WTC11 (cell line): ENCODE data around the gene KLF13. TPM values are rescaled to one million over a fixed set of nuclear protein-coding genes. Genes with fewer than 3 reads are reported as not detected.

Experiments
- ATAC-seq: fragments of 200-7000 bp; cut with Tn5 transposase; 2 replicates; pipeline ENCODE4 v1.10.0; 2021; ENCODE audit warnings: mild to moderate bottlenecking, moderate library complexity
- CTCF ChIA-PET: fragments of 300-600 bp; sonication (Branson Sonifier 250); formaldehyde crosslinking; loops from one replicate; lab custom pipeline; 2021; ENCODE audit warnings: antibody characterized with exemption; lab: Charles Lee
- POLR2A ChIA-PET: fragments of 350-600 bp; sonication (Branson Sonifier 250); formaldehyde crosslinking; loops from one replicate; lab custom pipeline; 2021; ENCODE audit warnings: antibody characterized with exemption; lab: Charles Lee
- DNase-seq: peaks from one replicate; pipeline ENCODE4 v3.0.0; 2021; ENCODE audit warnings: low spot score
- H3K27ac Mint-ChIP-seq: 2 replicates; pipeline ENCODE4 v1.8.0; 2021; ENCODE audit warnings: mixed read lengths
- H3K27me3 Mint-ChIP-seq: 2 replicates; pipeline ENCODE4 v1.8.0; 2021; ENCODE audit warnings: low read depth, mild to moderate bottlenecking, moderate library complexity, mixed read lengths
- H3K36me3 Mint-ChIP-seq: 2 replicates; pipeline ENCODE4 v1.8.0; 2021; ENCODE audit warnings: mixed read lengths
- H3K4me1 Mint-ChIP-seq: 2 replicates; pipeline ENCODE4 v1.8.0; 2022; ENCODE audit warnings: mixed read lengths
- H3K4me3 Mint-ChIP-seq: 2 replicates; pipeline ENCODE4 v1.8.0; 2021; ENCODE audit warnings: mild to moderate bottlenecking, moderate library complexity, mixed read lengths
- H3K9me3 Mint-ChIP-seq: 2 replicates; pipeline ENCODE4 v1.8.0; 2021; ENCODE audit warnings: mixed read lengths
- ATF3 ChIP-seq: sonication (generic); formaldehyde crosslinking; conservative IDR thresholded peaks from 2 replicates; pipeline ENCODE4 v1.8.1; 2022; ENCODE audit warnings: mild to moderate bottlenecking, missing genetic modification reagents
- EMX1 ChIP-seq: fragments of 250-450 bp; sonication (Bioruptor Pico); IDR thresholded peaks from 2 replicates; pipeline ENCODE4 v1.8.0; 2021; ENCODE audit warnings: mild to moderate bottlenecking
- FOXK1 ChIP-seq: sonication (generic); formaldehyde crosslinking; IDR thresholded peaks from 2 replicates; pipeline ENCODE4 v1.8.0; 2022; ENCODE audit warnings: mild to moderate bottlenecking, moderate library complexity, missing genetic modification reagents
- GTF2I ChIP-seq: fragments of 250-450 bp; sonication (Bioruptor Pico); conservative IDR thresholded peaks from 2 replicates; pipeline ENCODE4 v1.4.0; 2021; ENCODE audit warnings: mild to moderate bottlenecking
- IRF2 ChIP-seq: sonication (generic); formaldehyde crosslinking; IDR thresholded peaks from 2 replicates; pipeline ENCODE4 v1.8.0; 2022; ENCODE audit warnings: low read depth, missing genetic modification reagents, borderline replicate concordance
- KAT7 ChIP-seq: sonication (generic); formaldehyde crosslinking; IDR thresholded peaks from 2 replicates; pipeline ENCODE4 v1.8.1; 2023; ENCODE audit warnings: missing genetic modification reagents, mild to moderate bottlenecking, borderline replicate concordance
- OVOL2 ChIP-seq: fragments of 250-450 bp; sonication (Bioruptor Pico); IDR thresholded peaks from 2 replicates; pipeline ENCODE4 v1.9.0; 2021; ENCODE audit warnings: mild to moderate bottlenecking, borderline replicate concordance
- PRRX2 ChIP-seq: fragments of 250-450 bp; sonication (Bioruptor Pico); IDR thresholded peaks from 2 replicates; pipeline ENCODE4 v1.8.0; 2021; ENCODE audit warnings: mild to moderate bottlenecking
- RORB ChIP-seq: fragments of 250-450 bp; sonication (Bioruptor Pico); IDR thresholded peaks from 2 replicates; pipeline ENCODE4 v1.9.0; 2021; ENCODE audit warnings: mild to moderate bottlenecking
- SMAD4 ChIP-seq: sonication (generic); formaldehyde crosslinking; IDR thresholded peaks from 2 replicates; pipeline ENCODE4 v1.8.0; 2022; ENCODE audit warnings: mild to moderate bottlenecking, missing genetic modification reagents
- TP53 ChIP-seq: sonication (generic); formaldehyde crosslinking; IDR thresholded peaks from 2 replicates; pipeline ENCODE4 v1.8.1; 2023; ENCODE audit warnings: mild to moderate bottlenecking, missing genetic modification reagents
- ZNF396 ChIP-seq: fragments of 250-450 bp; sonication (Bioruptor Pico); IDR thresholded peaks from 2 replicates; pipeline ENCODE4 v1.8.0; 2021; ENCODE audit warnings: mild to moderate bottlenecking, moderate library complexity, borderline replicate concordance
- ZNF425 ChIP-seq: fragments of 250-450 bp; sonication (Bioruptor Pico); conservative IDR thresholded peaks from 2 replicates; pipeline ENCODE4 v1.9.0; 2021; ENCODE audit warnings: mild to moderate bottlenecking
- ZNF671 ChIP-seq: fragments of 250-450 bp; sonication (Bioruptor Pico); IDR thresholded peaks from 2 replicates; pipeline ENCODE4 v1.8.0; 2021; ENCODE audit warnings: mild to moderate bottlenecking
- total RNA-seq: library from RNA; stranded (reverse); gene quantifications from 3 replicates; pipeline ENCODE4 v1.2.3, GENCODE V29; 2021
- TF ChIP-seq, protein P1 (sequence below): sonication (generic); formaldehyde crosslinking; IDR thresholded peaks from 2 replicates; pipeline ENCODE4 v1.8.1; 2023; ENCODE audit warnings: mild to moderate bottlenecking, missing genetic modification reagents
- TF ChIP-seq, protein P2 (sequence below): sonication (generic); formaldehyde crosslinking; IDR thresholded peaks from 2 replicates; pipeline ENCODE4 v1.8.1; 2022; ENCODE audit warnings: missing genetic modification reagents, borderline replicate concordance
- TF ChIP-seq, protein P3 (sequence below): sonication (generic); formaldehyde crosslinking; IDR thresholded peaks from 2 replicates; pipeline ENCODE4 v1.8.1; 2023; ENCODE audit warnings: mild to moderate bottlenecking, missing genetic modification reagents
- TF ChIP-seq, protein P4 (sequence below): fragments of 250-450 bp; sonication (Bioruptor Pico); IDR thresholded peaks from 2 replicates; pipeline ENCODE4 v1.9.0; 2021; ENCODE audit warnings: mild to moderate bottlenecking

The KLF13 gene
- total RNA-seq, 1 experiment from 2014 or later = 38.1 TPM

DNA sequence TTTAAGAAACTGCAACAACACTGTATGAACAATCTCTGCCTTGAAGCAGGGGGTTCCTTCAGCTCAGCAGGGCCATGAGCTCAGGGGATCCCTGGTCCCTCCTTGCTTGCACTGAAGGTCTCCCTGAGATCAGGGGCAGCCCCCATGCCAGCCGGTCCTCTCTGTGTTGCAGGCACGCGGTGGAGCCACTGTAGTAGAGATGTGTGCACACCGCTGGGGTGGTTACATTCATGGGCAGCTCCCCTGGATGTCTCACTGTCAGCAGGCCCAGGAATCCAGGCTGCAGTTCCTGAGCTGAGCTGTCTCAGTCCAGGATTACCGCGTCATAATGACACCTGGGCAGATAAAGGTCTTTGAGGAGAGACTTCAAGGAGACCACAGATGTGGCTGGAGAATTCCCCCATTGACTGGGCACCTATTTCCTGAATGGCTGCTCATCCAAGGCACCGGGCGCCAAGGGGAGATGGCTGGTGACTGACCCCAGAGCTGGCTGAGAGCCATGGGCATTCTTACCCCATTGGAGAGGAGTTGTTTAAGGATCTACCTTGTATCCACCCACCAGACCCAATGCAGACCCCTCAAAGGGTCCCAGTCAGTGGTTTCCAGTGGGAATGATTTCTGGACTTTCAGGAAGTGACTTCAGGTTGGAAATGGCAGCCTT is 10.4 kb upstream of the KLF13 start (continued):
- TF ChIP-seq, protein P1, sequence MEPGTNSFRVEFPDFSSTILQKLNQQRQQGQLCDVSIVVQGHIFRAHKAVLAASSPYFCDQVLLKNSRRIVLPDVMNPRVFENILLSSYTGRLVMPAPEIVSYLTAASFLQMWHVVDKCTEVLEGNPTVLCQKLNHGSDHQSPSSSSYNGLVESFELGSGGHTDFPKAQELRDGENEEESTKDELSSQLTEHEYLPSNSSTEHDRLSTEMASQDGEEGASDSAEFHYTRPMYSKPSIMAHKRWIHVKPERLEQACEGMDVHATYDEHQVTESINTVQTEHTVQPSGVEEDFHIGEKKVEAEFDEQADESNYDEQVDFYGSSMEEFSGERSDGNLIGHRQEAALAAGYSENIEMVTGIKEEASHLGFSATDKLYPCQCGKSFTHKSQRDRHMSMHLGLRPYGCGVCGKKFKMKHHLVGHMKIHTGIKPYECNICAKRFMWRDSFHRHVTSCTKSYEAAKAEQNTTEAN (CRISPR knock-in tag) = no peak

GRCh38 chr15:31317017-31317416 is 9.6 kb upstream of the KLF13 start:
- Mint-ChIP-seq H3K9me3 (peaks cover 12% of the 10 kb centered on the region), H3K27ac (no peak overlapping the region), H3K4me1 (peaks cover 14% of the 10 kb centered on the region), H3K27me3 (0 out of 2 replicates have a peak, but pooled peaks cover 3% of the 10 kb centered on the region), H3K4me3 (no peak overlapping the region), H3K36me3 (peaks cover 6% of the 10 kb centered on the region; the same call in 1 of the 2 replicates)
- TF ChIP-seq ZNF425 (CRISPR knock-in tag) (no peak), TP53 (CRISPR knock-in tag) (no peak), EMX1 (CRISPR knock-in tag) (no peak)
- TF ChIP-seq, protein P2, sequence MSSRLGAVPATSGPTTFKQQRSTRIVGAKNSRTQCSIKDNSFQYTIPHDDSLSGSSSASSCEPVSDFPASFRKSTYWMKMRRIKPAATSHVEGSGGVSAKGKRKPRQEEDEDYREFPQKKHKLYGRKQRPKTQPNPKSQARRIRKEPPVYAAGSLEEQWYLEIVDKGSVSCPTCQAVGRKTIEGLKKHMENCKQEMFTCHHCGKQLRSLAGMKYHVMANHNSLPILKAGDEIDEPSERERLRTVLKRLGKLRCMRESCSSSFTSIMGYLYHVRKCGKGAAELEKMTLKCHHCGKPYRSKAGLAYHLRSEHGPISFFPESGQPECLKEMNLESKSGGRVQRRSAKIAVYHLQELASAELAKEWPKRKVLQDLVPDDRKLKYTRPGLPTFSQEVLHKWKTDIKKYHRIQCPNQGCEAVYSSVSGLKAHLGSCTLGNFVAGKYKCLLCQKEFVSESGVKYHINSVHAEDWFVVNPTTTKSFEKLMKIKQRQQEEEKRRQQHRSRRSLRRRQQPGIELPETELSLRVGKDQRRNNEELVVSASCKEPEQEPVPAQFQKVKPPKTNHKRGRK (CRISPR knock-in tag) = no peak
- DNase-seq (no peak), ATAC-seq (no peak)
- CTCF ChIA-PET = interaction anchor here (1.0 to 1.2 kb wide), 3 partner anchors 9 to 102 kb away, joined by 3 read pairs; no protein-coding TSS in a partner anchor
- POLR2A ChIA-PET = no interaction called here

- ATAC-seq (no peak), DNase-seq (no peak)
- Mint-ChIP-seq H3K27me3 (0 out of 2 replicates have a peak, but pooled peaks cover 3% of the 10 kb centered on the region), H3K4me3 (no peak overlapping the region), H3K36me3 (peaks cover 6% of the 10 kb centered on the region; the same call in 1 of the 2 replicates), H3K27ac (no peak overlapping the region), H3K4me1 (peaks cover 14% of the 10 kb centered on the region), H3K9me3 (peaks cover 12% of the 10 kb centered on the region)
- ChIA-PET CTCF (interaction anchor here (1.0 to 1.2 kb wide), 3 partner anchors 10 to 103 kb away, joined by 3 read pairs; no protein-coding TSS in a partner anchor), POLR2A (no interaction called here)
- TF ChIP-seq, protein P3, sequence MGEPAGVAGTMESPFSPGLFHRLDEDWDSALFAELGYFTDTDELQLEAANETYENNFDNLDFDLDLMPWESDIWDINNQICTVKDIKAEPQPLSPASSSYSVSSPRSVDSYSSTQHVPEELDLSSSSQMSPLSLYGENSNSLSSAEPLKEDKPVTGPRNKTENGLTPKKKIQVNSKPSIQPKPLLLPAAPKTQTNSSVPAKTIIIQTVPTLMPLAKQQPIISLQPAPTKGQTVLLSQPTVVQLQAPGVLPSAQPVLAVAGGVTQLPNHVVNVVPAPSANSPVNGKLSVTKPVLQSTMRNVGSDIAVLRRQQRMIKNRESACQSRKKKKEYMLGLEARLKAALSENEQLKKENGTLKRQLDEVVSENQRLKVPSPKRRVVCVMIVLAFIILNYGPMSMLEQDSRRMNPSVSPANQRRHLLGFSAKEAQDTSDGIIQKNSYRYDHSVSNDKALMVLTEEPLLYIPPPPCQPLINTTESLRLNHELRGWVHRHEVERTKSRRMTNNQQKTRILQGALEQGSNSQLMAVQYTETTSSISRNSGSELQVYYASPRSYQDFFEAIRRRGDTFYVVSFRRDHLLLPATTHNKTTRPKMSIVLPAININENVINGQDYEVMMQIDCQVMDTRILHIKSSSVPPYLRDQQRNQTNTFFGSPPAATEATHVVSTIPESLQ = no peak
- TF ChIP-seq OVOL2 (CRISPR knock-in tag) (no peak), FOXK1 (no peak), PRRX2 (CRISPR knock-in tag) (no peak), ZNF671 (CRISPR knock-in tag) (no peak), ZNF396 (CRISPR knock-in tag) (no peak), GTF2I (no peak), KAT7 (CRISPR knock-in tag) (no peak), RORB (CRISPR knock-in tag) (no peak), ATF3 (CRISPR knock-in tag) (no peak), IRF2 (no peak), SMAD4 (CRISPR knock-in tag) (no peak)
- TF ChIP-seq, protein P4, sequence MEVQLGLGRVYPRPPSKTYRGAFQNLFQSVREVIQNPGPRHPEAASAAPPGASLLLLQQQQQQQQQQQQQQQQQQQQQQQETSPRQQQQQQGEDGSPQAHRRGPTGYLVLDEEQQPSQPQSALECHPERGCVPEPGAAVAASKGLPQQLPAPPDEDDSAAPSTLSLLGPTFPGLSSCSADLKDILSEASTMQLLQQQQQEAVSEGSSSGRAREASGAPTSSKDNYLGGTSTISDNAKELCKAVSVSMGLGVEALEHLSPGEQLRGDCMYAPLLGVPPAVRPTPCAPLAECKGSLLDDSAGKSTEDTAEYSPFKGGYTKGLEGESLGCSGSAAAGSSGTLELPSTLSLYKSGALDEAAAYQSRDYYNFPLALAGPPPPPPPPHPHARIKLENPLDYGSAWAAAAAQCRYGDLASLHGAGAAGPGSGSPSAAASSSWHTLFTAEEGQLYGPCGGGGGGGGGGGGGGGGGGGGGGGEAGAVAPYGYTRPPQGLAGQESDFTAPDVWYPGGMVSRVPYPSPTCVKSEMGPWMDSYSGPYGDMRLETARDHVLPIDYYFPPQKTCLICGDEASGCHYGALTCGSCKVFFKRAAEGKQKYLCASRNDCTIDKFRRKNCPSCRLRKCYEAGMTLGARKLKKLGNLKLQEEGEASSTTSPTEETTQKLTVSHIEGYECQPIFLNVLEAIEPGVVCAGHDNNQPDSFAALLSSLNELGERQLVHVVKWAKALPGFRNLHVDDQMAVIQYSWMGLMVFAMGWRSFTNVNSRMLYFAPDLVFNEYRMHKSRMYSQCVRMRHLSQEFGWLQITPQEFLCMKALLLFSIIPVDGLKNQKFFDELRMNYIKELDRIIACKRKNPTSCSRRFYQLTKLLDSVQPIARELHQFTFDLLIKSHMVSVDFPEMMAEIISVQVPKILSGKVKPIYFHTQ = no peak
Measured at GRCh38 chr15:31317421-31318327, 9.0 kb upstream of the KLF13 start.
